HepG2 (cell line): ENCODE data around the gene SP1. TPM values are rescaled to one million over a fixed set of nuclear protein-coding genes. Genes with fewer than 3 reads are reported as not detected.

ENCODE experiments used
- POLR2AphosphoS5 ChIP-seq: IDR thresholded peaks from 2 replicates; pipeline ENCODE4 v1.6.1; 2012; ENCODE audit warnings: low read depth, low read length
- RBFOX2 ChIP-seq: fragments of 200-400 bp; formaldehyde crosslinking; IDR thresholded peaks from 2 replicates; pipeline ENCODE4 v1.6.1; 2017; ENCODE audit warnings: low read depth, mild to moderate bottlenecking, low read length
- SIN3A ChIP-seq: IDR thresholded peaks from 2 replicates; pipeline ENCODE4 v1.6.1; 2011; ENCODE audit warnings: low read depth, mild to moderate bottlenecking, control low read depth, low read length, borderline replicate concordance
- SP1 ChIP-seq, 2 experiments: fragments of 450-650 bp in 1 of 2; sonication (generic) in 1 of 2; formaldehyde crosslinking in 1 of 2; IDR thresholded peaks; 2 replicates each; pipeline versions ENCODE4 v1.4.0 to v1.6.1; 2016 to 2020; ENCODE audit warnings: missing genetic modification reagents in 1 of 2
- SP2 ChIP-seq: sonication (generic); formaldehyde crosslinking; IDR thresholded peaks from 2 replicates; pipeline ENCODE4 v1.5.1; 2020; ENCODE audit warnings: mild to moderate bottlenecking, missing genetic modification reagents
- TCF7L2 ChIP-seq: IDR thresholded peaks from 2 replicates; pipeline ENCODE4 v1.6.1; 2011; ENCODE audit warnings: mild to moderate bottlenecking, low read depth, low read length, moderate library complexity
- TMF1 ChIP-seq: sonication (generic); formaldehyde crosslinking; IDR thresholded peaks from 2 replicates; pipeline ENCODE4 v1.8.1; 2022; ENCODE audit warnings: low read depth, missing genetic modification reagents
- ZFX ChIP-seq: sonication (generic); formaldehyde crosslinking; IDR thresholded peaks from 2 replicates; pipeline ENCODE4 v1.4.0; 2020; ENCODE audit warnings: mild to moderate bottlenecking, low read depth, missing genetic modification reagents, moderate library complexity
- ZNF451 ChIP-seq: sonication (generic); formaldehyde crosslinking; IDR thresholded peaks from 2 replicates; pipeline ENCODE4 v1.5.0; 2020; ENCODE audit warnings: mild to moderate bottlenecking, missing genetic modification reagents
- ZNF607 ChIP-seq: sonication (generic); formaldehyde crosslinking; IDR thresholded peaks from 2 replicates; pipeline ENCODE4 v1.5.1; 2020; ENCODE audit warnings: missing genetic modification reagents, mild to moderate bottlenecking, borderline replicate concordance
- ZSCAN12 ChIP-seq: sonication (generic); formaldehyde crosslinking; IDR thresholded peaks from 2 replicates; pipeline ENCODE4 v1.9.0; 2021; ENCODE audit warnings: mild to moderate bottlenecking, missing genetic modification reagents
- polyA plus RNA-seq, 8 experiments: library from polyadenylated mRNA; depleted of rRNA in 3 of 8; stranded (reverse) in 7 of 8; unstranded in 1 of 8; fragments of >200 nt; fragmentation: Illumina TruSeq in 4 of 8; extraction: Trizol in 4 of 8; gene quantifications; 2 replicates each; pipeline versions ENCODE4 v1.2.1 to v1.2.3, GENCODE V29; 2011 to 2016; ENCODE audit warnings: low read depth in 4 of 8, missing spikeins in 1 of 8, mixed read lengths in 1 of 8; ENCODE audit not compliant: insufficient read depth in 1 of 8
- total RNA-seq, 5 experiments: library from RNA; depleted of rRNA; stranded (reverse); fragments of >200 nt; fragmentation: Illumina TruSeq; extraction: Trizol; gene quantifications; 2 replicates each; pipeline ENCODE4 v1.2.3, GENCODE V29; 2016; ENCODE audit warnings: low read depth in 1 of 5
- TF ChIP-seq, protein P1 (sequence below): sonication (generic); formaldehyde crosslinking; IDR thresholded peaks from 2 replicates; pipeline ENCODE4 v1.4.0; 2020; ENCODE audit warnings: missing genetic modification reagents
- TF ChIP-seq, protein P2 (sequence below): sonication (generic); formaldehyde crosslinking; IDR thresholded peaks from 2 replicates; pipeline ENCODE4 v1.4.0; 2020; ENCODE audit warnings: missing genetic modification reagents, borderline replicate concordance
- TF ChIP-seq, protein P3 (sequence below): IDR thresholded peaks from 2 replicates; pipeline ENCODE4 v1.6.1; 2018; ENCODE audit warnings: missing genetic modification reagents
- TF ChIP-seq, protein P4 (sequence below): sonication (generic); formaldehyde crosslinking; IDR thresholded peaks from 2 replicates; pipeline ENCODE4 v1.8.0; 2022; ENCODE audit warnings: low read depth, missing genetic modification reagents

The SP1 gene
- total and polyA plus RNA-seq, 2 of the 13 experiments (the other 11 are each of a cell fraction or from before 2014, with no cell fraction given) = 26.5 to 27.5 TPM

DNA sequence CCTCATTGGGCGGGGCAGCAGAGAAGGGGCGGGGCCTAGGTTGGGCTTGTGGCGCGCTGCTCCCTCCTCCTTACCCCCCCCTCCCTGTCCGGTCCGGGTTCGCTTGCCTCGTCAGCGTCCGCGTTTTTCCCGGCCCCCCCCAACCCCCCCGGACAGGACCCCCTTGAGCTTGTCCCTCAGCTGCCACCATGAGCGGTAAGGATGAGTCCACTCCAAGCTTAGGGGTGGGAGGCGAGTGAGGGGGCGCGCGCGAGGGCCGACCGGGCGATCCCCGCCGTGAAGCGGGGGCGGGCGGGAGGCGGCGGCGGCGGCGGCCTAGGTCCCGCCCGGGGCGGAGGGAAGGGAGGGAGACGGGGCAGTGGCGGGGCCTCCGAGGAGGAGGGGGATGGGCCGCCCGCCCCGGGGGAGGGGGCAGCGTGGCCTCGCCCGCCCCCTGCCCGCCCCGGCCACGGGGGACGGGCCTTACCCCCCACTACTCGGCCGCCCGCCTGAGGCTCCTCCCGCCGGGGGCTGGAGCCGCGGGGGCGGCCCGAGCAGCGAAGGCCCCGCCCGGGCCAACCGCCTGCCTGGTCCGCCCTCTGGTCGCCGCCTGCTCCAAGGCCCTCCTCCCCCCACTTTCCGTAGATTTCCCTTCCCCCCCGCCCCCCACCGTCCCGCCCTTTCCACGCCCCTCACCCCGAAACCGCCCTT lies at the start of gene SP1 (continued):
- TF ChIP-seq, protein P1, sequence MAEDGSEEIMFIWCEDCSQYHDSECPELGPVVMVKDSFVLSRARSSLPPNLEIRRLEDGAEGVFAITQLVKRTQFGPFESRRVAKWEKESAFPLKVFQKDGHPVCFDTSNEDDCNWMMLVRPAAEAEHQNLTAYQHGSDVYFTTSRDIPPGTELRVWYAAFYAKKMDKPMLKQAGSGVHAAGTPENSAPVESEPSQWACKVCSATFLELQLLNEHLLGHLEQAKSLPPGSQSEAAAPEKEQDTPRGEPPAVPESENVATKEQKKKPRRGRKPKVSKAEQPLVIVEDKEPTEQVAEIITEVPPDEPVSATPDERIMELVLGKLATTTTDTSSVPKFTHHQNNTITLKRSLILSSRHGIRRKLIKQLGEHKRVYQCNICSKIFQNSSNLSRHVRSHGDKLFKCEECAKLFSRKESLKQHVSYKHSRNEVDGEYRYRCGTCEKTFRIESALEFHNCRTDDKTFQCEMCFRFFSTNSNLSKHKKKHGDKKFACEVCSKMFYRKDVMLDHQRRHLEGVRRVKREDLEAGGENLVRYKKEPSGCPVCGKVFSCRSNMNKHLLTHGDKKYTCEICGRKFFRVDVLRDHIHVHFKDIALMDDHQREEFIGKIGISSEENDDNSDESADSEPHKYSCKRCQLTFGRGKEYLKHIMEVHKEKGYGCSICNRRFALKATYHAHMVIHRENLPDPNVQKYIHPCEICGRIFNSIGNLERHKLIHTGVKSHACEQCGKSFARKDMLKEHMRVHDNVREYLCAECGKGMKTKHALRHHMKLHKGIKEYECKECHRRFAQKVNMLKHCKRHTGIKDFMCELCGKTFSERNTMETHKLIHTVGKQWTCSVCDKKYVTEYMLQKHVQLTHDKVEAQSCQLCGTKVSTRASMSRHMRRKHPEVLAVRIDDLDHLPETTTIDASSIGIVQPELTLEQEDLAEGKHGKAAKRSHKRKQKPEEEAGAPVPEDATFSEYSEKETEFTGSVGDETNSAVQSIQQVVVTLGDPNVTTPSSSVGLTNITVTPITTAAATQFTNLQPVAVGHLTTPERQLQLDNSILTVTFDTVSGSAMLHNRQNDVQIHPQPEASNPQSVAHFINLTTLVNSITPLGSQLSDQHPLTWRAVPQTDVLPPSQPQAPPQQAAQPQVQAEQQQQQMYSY (CRISPR knock-in tag) = no peak
- no peak for TF ChIP-seq TCF7L2
- TF ChIP-seq, protein P2, sequence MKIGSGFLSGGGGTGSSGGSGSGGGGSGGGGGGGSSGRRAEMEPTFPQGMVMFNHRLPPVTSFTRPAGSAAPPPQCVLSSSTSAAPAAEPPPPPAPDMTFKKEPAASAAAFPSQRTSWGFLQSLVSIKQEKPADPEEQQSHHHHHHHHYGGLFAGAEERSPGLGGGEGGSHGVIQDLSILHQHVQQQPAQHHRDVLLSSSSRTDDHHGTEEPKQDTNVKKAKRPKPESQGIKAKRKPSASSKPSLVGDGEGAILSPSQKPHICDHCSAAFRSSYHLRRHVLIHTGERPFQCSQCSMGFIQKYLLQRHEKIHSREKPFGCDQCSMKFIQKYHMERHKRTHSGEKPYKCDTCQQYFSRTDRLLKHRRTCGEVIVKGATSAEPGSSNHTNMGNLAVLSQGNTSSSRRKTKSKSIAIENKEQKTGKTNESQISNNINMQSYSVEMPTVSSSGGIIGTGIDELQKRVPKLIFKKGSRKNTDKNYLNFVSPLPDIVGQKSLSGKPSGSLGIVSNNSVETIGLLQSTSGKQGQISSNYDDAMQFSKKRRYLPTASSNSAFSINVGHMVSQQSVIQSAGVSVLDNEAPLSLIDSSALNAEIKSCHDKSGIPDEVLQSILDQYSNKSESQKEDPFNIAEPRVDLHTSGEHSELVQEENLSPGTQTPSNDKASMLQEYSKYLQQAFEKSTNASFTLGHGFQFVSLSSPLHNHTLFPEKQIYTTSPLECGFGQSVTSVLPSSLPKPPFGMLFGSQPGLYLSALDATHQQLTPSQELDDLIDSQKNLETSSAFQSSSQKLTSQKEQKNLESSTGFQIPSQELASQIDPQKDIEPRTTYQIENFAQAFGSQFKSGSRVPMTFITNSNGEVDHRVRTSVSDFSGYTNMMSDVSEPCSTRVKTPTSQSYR (CRISPR knock-in tag) = peak; percentile 39
- 0 out of 2 replicates have a peak, but pooled peaks have one; percentile 24 for TF ChIP-seq ZNF451 (CRISPR knock-in tag)
- no peak for TF ChIP-seq ZNF607
- TF ChIP-seq RBFOX2 = peak; percentile 79
- TF ChIP-seq SP1 (IDR thresholded peaks at IDR 0.05) = no peak
- TF ChIP-seq SP1 (CRISPR knock-in tag; IDR thresholded peaks at IDR 0.05) = peak; percentile 24; the same call in 1 of the 2 replicates
- peak; percentile 41; the same call in 1 of the 2 replicates for TF ChIP-seq SIN3A
- TF ChIP-seq, protein P3, sequence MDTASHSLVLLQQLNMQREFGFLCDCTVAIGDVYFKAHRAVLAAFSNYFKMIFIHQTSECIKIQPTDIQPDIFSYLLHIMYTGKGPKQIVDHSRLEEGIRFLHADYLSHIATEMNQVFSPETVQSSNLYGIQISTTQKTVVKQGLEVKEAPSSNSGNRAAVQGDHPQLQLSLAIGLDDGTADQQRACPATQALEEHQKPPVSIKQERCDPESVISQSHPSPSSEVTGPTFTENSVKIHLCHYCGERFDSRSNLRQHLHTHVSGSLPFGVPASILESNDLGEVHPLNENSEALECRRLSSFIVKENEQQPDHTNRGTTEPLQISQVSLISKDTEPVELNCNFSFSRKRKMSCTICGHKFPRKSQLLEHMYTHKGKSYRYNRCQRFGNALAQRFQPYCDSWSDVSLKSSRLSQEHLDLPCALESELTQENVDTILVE = peak; percentile 36
- TF ChIP-seq SP2 (CRISPR knock-in tag) = peak; percentile 34
- peak; percentile 45; the same call in 1 of the 2 replicates for TF ChIP-seq POLR2AphosphoS5
- 0 out of 2 replicates have a peak, but pooled peaks have one; percentile 49 for TF ChIP-seq TMF1 (CRISPR knock-in tag)
- TF ChIP-seq ZSCAN12 (CRISPR knock-in tag) = no peak
- TF ChIP-seq, protein P4, sequence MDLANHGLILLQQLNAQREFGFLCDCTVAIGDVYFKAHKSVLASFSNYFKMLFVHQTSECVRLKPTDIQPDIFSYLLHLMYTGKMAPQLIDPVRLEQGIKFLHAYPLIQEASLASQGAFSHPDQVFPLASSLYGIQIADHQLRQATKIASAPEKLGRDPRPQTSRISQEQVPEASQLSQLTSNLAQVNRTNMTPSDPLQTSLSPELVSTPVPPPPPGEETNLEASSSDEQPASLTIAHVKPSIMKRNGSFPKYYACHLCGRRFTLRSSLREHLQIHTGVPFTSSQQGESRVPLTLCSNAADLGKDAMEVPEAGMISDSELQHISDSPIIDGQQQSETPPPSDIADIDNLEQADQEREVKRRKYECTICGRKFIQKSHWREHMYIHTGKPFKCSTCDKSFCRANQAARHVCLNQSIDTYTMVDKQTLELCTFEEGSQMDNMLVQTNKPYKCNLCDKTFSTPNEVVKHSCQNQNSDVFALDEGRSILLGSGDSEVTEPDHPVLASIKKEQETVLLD (CRISPR knock-in tag) = peak; percentile 96
- TF ChIP-seq ZFX (CRISPR knock-in tag) = peak; percentile 48; the same call in 1 of the 2 replicates
